Measurements from ENCODE around the gene ZMIZ1.

ZMIZ1 gene

GRCh38 chr10:79101560-79102497 lies 33.1 kb downstream of the ZMIZ1 start:
- no peak for TF ChIP-seq CTCF (IDR thresholded peaks at IDR 0.05)
- Histone ChIP-seq H3K27me3 (no peaks in the 10 kb centered on the region), H3K4me3 (ENCODE audit: low read depth in 1 of 2, low read length in 1 of 2) (no peak overlapping the region), H3K4me1 (ENCODE audit: control insufficient read depth in 1 of 2, insufficient read depth in 1 of 2, low read depth in 1 of 2, low read length in 1 of 2) (peaks cover 0 to 6% of the 10 kb centered on the region in 2 experiments), H3K36me3 (no peaks in the 10 kb centered on the region), H3K9me3 (no peaks in the 10 kb centered on the region), H3K27ac (no peak overlapping the region)

GRCh38 chr10:79102498-79102874 lies 33.7 kb downstream of the ZMIZ1 start:
- no peak overlapping the region for H3K4me3 ChIP-seq (ENCODE audit: low read depth in 1 of 2, low read length in 1 of 2)
- no peak for TF ChIP-seq CTCF (IDR thresholded peaks at IDR 0.05)
- no peaks in the 10 kb centered on the region for H3K9me3 ChIP-seq
- H3K27ac ChIP-seq = no peak overlapping the region
- peaks cover 0 to 6% of the 10 kb centered on the region in 2 experiments for H3K4me1 ChIP-seq (ENCODE audit: control insufficient read depth in 1 of 2, insufficient read depth in 1 of 2, low read depth in 1 of 2, low read length in 1 of 2)
- no peaks in the 10 kb centered on the region for H3K27me3 ChIP-seq
- H3K36me3 ChIP-seq = no peaks in the 10 kb centered on the region

- Histone ChIP-seq H3K4me1 (ENCODE audit: control insufficient read depth in 1 of 2, insufficient read depth in 1 of 2, low read depth in 1 of 2, low read length in 1 of 2) (peaks cover 0 to 6% of the 10 kb centered on the region in 2 experiments), H3K36me3 (no peaks in the 10 kb centered on the region), H3K27me3 (no peaks in the 10 kb centered on the region), H3K4me3 (ENCODE audit: low read depth in 1 of 2, low read length in 1 of 2) (no peak overlapping the region), H3K9me3 (no peaks in the 10 kb centered on the region), H3K27ac (no peak overlapping the region)
- TF ChIP-seq CTCF (IDR thresholded peaks at IDR 0.05) = no peak
Measured at GRCh38 chr10:79103129-79103528, 34.4 kb downstream of the ZMIZ1 start.

- no peaks in the 10 kb centered on the region for H3K27me3 ChIP-seq
- no peaks in the 10 kb centered on the region for H3K36me3 ChIP-seq
- no peak overlapping the region for H3K4me3 ChIP-seq (ENCODE audit: low read depth in 1 of 2, low read length in 1 of 2)
- peaks cover 0 to 6% of the 10 kb centered on the region in 2 experiments for H3K4me1 ChIP-seq (ENCODE audit: control insufficient read depth in 1 of 2, insufficient read depth in 1 of 2, low read depth in 1 of 2, low read length in 1 of 2)
- H3K27ac ChIP-seq = no peak overlapping the region
- TF ChIP-seq CTCF (IDR thresholded peaks at IDR 0.05) = no peak
- H3K9me3 ChIP-seq = no peaks in the 10 kb centered on the region
Measured at GRCh38 chr10:79103585-79103984, 34.8 kb downstream of the ZMIZ1 start.

GRCh38 chr10:79105150-79105739 lies 36.5 kb downstream of the ZMIZ1 start:
- TF ChIP-seq CTCF (IDR thresholded peaks at IDR 0.05) = no peak
- H3K4me3 ChIP-seq (ENCODE audit: low read depth in 1 of 2, low read length in 1 of 2) = no peak overlapping the region
- H3K27ac ChIP-seq = no peak overlapping the region
- peaks cover 0 to 6% of the 10 kb centered on the region in 2 experiments for H3K4me1 ChIP-seq (ENCODE audit: control insufficient read depth in 1 of 2, insufficient read depth in 1 of 2, low read depth in 1 of 2, low read length in 1 of 2)
- H3K36me3 ChIP-seq = no peaks in the 10 kb centered on the region
- no peaks in the 10 kb centered on the region for H3K9me3 ChIP-seq
- no peaks in the 10 kb centered on the region for H3K27me3 ChIP-seq

Data from neutrophil (primary cell).